Measurements from ENCODE around the gene PARVB. TPM values are rescaled to one million over a fixed set of nuclear protein-coding genes. Genes with fewer than 3 reads are reported as not detected.

PARVB gene
- total RNA-seq, 1 donor from 2014 or later = 98.1 TPM

DNA sequence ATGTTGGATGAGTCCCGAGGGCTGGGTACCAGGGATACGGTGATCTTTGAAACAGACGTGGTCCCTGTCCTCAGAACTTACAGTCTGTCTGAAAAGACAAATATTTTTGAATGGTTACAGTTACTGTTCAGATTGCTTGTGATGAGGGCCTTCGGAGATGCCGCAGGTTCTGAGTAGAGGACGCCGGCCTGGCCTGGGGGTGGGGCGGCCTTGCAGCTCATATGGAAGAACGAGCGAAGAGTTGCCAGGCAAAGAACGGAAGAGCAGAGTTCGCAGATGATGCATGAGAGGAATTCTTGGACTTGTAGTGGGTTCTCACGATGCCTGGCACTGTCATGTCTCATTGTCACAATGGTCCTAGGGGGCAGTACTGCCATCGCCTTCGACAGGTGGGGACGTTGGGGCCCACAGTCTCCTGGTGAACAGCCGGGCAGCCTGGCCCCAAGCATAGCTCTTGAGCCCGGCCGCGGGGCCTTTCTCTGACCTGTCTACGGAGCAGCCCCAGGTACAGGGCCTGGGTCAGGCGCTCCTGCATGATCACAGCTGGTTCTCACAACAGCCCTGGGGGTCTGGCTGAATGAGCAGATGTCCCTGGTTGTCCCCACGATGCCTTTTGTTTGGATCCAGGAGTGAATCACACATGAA, 95.7 kb downstream of the PARVB start:
- intact Hi-C loops (cut with DNase I) = no loop called here
- no peak for DNase-seq (ENCODE audit: low spot score)

DNA sequence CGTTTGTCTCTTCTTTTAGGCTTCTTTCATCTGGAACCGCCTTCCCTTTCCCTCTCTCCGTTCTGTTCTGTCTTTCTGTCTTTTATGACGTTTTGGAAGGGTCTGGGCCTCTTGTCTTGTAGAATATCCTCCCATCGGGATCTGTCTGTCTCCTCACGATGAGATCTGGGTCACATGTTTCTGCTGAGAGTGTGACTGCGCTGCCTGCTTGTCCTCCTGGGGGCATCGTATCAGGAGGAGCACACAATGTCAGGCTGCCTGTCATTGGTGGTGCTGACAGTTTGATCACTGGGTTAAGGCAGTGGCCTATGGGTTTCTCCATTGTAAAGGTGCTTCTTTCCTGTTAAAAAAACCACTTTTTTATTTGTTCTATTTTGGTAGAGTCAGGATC, 96.2 kb downstream of the PARVB start:
- intact Hi-C loops (cut with DNase I) = no loop called here
- no peak for DNase-seq (ENCODE audit: low spot score)

DNA sequence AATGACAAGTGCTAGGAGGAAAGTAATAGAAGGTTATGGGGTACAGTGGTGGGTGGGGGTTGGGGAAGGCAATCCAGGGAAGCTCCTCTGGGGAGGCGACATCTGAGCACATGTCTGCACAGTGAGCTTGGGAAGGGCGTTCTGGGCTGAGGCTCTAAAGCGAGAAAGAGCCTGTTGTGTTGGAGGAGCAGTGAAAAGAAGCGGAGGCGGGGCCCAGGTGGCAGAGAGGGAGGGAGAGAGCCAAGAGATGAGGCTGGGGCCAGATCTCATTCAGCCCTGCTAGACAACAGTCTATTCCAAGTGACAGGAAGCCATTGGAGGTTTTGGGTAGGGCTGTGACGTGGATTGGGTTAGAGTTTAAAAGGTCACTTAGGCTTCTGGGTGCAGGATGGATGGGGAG, 101.3 kb downstream of the PARVB start:
- intact Hi-C loops (cut with DNase I) = no loop called here
- no peak for DNase-seq (ENCODE audit: low spot score)

DNA sequence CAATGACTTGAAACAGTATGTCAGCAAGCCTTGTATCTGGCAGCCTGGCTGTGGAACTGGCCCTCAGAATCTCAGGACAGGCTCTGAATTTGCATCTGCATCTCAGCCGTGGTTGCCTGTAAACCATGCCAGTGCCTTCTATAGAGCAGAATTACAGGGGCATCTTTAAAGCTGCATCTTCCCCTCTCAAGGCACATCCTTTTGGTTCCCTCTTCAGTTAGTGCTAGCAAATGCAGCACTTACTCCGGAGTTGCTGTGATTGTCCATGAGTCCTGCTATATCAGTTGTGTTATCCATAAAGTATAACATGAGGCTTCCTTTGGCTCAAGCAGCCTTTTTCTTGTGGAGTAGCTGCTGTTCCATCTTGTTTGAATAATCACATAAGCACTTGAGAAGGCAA, 102.7 kb downstream of the PARVB start:
- no peak for DNase-seq (ENCODE audit: low spot score)
- intact Hi-C loops (cut with DNase I) = no loop called here

DNA sequence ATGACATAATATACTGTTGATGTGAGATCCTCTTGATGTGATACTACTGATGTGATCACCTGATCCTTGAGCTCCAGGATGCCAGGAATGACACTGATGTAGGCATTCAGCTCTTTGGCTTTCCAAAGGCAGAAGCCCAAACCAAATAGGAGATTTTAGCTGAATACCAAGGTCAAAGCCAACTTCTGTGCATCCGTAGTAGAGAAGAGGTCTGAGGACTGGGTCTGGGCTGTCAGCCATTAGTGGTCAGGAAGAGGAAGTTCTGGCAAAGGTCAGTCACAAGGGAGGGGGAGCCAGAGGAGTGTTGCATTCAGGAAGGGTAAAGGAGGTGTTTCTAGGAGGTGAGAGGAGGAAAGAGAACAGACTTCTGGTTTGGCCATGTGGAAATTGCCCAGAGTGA, 103.3 kb downstream of the PARVB start:
- intact Hi-C loops (cut with DNase I) = no loop called here
- no peak for DNase-seq (ENCODE audit: low spot score)

DNA sequence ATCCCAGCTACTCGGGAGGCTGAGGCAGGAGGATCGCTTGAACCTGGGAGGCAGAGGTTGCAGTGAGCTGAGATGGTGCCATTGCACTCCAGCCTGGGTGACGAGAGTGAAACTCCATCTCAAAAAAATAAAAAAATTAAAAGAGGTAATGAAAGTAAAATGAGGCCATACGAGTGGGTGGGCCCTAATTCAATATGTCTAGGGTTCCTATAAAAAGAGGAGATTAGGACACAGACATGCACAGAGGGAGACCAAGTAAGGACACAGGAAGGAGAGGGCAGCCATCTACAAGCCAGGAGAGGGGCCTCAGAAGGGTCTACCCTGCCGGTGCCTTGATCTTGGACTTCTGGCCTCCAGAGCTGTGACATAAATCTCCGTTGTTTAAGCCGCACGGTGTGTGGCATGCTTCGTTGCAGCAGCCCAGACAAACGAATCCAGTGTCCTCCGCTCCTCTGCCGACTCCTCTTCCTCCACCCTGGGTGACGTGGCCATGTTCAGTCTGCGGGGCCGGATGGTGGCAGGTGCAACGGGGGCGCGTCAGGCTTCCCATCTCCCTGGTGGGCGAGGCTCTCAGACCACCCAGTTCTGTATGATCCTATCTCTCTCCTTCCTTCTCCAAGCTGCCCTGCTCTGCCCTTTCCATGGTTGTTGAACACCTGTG, 105.0 kb downstream of the PARVB start:
- intact Hi-C loops (cut with DNase I) = no loop called here
- DNase-seq (ENCODE audit: low spot score) = no peak

DNA sequence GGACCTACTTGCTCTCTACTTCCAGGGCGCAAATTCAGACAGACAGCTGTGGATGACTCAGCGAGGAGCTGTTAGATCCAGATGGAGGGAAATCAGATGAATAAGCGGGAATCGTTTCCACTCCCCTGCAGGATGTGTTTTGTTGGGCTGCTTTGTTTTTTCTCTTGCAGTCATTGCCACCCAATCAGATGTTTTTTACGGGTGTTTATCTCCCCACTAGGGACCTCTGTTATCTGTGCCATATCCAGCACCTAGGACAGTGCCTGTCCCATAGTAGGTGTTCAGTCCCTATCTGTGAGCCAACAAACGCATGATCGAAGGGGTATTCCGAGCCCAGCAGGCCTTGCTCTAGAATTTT, 105.5 kb downstream of the PARVB start:
- DNase-seq (ENCODE audit: low spot score) = no peak
- intact Hi-C loops (cut with DNase I) = no loop called here

DNA sequence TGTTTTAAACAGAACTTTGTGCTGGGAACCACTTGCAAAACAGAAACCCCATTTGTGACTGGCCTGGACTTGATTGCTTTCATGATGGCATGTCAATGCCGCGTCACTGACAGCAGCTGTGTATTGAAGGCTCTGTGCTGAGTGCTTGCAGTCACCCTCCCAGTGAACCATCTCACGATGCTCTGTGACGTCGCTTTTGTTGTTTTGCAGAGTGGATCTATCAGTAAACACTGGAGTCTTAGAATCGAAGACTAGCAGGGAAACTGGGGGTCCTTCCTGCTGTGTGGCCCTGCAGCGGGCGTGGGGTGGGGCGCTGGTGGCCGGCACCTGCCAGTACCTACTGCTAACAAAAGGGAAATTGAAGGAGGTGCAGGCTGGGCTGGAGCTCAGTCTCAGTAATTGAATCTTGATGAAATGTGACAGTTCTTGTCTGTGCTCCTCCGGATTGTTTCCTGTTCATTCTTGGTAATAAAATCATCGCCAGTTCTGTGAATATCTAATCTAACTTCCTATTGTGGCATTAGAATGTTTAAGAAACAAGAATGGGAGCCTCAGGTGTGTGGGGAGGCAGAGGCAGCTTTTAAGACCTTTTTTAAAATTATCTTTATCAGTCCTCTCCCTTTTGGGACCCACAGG, 106.1 kb downstream of the PARVB start:
- DNase-seq (ENCODE audit: low spot score) = no peak
- intact Hi-C loops (cut with DNase I) = no loop called here

DNA sequence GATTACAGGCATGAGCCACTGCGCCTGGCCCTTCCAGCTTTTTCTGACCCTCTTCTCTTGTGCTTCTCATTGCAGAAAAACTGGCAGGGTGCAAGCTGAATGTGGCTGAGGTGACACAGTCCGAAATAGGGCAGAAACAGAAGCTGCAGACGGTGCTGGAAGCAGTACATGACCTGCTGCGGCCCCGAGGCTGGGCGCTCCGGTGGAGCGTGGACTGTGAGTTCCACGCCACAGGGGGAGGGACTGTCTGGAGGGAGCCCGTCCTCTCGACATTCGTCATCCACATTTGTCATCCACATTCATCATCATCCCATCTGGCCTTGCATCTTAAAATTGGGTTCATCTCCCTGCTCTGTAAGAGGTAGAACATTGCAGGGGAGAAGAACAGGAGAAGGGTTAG, 107.3 kb downstream of the PARVB start:
- intact Hi-C loops (cut with DNase I) = no loop called here
- no peak for DNase-seq (ENCODE audit: low spot score)

DNA sequence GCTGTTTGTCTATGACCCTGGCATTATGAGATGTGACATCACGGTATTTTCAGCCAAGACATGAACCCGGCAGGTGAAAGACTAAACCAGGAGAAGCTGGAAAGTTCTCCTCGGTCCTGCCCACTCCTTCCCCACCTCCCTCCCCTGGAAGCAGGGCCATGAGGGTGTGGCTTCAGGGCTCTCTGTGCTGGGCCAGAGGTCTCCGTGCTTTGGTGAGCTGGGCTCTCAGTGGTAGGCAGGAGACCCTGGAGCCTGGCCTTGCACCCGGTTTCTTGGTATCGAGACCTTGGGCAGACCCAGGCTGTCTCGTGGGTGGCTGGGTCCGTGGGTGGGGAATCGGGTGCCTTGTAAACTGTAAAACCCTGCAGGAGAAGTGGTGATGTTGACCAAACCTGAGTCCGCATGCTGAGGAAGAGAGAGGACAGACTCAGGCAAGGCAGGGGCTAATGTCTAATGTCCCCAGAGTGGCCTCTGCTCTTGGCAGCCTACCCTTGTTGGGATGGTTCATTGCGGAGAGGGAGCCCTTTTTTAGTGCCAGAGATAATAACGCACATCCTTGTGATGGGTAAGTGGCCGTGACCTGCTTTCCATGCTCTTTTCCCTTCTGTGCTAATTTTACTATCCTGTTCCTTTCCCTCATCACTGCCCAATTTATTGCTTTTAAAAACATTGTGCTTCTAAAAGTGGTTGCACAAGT, 108.0 kb downstream of the PARVB start:
- DNase-seq (ENCODE audit: low spot score) = no peak
- intact Hi-C loops (cut with DNase I) = no loop called here

DNA sequence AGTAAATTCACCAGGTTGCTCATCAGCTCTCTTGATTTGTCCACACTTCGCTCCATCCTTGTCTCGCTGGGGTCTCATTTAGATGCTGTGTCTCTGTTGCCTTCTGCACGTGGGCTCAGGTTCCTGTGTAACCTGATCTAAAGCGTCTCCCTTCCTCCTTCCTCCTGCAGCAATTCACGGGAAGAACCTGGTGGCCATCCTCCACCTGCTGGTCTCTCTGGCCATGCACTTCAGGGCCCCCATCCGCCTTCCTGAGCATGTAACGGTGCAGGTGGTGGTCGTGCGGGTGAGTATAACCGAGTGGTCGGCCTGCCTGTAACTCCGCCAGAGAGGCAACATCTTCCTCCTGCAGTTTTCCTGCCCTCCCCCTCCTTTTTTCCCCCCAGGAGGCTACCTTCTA, 108.6 kb downstream of the PARVB start:
- intact Hi-C loops (cut with DNase I) = no loop called here
- DNase-seq (ENCODE audit: low spot score) = no peak

DNA sequence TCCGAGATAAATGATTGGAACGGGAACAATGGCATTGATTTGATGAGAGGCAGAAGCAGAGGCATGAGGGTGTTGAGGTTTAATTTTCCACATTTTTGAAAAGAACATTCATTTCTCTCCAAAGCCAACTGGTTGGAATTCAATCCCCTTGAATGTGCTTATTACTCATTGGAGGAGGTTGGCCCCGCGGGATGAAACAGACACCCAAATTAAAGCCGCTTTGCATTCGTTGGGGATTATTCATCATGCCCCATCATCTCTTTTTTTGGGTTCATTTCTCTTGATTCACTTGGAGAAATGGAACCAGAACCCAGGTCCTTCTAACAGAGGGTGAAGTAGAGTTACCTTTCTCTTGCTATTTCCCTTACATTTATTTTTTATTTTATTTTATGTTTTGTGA, 109.1 kb downstream of the PARVB start:
- intact Hi-C loops (cut with DNase I) = no loop called here
- DNase-seq (ENCODE audit: low spot score) = no peak

DNA sequence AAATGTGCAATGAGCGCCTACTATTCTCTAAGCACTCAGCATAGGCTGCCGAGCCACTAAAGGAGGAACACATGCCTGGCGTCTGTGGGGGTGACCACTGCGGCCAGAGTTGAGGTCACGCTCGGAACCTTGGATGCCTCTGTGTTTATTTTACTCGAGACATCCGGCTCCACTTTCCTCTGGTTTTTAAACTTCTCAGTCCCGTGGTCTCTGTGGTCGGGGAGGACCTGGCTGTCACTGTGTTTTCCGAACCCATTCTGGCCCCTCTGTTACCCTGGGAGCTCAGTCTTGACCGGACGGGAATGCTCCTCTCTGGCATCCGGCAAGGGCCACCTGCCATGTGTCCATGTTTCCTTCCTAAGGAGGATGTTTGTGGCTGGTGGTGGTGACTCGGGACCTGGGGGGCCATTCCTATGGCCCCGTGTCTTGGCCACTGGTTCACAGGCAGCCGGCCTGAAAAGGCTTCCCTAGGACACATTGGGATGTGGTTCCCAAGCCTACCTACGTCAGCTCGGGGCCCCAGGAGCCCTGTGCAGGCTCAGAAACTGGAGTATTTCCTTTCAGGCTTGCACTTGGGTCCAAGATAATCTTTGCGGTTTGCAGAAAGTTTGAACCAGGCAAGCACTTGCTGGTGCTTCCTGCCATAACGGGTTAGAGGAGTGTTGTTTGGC, 109.9 kb downstream of the PARVB start:
- no peak for DNase-seq (ENCODE audit: low spot score)
- intact Hi-C loops (cut with DNase I) = no loop called here

DNA sequence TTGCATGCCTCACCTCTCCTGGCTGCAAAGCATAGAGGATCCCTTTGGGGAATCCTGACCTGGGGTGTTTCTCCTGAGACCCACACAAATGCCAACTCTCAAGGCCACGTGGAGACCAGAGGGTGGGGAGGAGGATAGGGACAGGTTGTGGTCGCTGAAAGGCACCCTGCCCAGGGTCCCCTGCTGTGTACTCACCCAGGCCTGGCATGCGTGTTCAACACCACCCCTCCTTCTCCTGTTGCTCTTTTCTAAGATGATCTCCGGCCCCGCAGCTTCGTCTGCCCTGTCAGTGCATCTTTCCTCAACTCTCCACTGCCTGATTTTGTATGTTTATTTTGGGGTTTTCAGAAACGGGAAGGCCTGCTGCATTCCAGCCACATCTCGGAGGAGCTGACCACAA, 112.0 kb downstream of the PARVB start:
- DNase-seq (ENCODE audit: low spot score) = no peak

DNA sequence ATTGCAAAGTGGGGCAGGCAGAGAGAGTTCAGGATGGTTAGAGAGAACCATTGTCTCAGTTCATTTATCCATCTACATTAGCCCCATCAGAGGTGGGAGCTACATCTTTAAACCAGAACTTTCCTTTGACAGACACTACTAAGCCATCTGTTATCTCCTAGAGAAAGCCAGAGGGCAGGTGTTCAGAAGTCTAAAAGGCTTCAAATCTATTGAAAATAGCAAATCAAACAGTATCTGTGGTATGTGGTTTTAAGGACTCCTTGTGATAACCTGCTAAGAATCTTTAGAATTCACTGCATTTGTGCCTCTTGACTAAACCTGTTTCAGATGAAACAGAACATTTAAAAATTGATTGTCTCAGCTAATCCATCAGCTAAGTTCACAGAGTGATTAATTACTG, 112.7 kb downstream of the PARVB start:
- intact Hi-C loops (cut with DNase I) = no loop called here
- DNase-seq (ENCODE audit: low spot score) = no peak

More for the DNA sequence above, 112.0 kb downstream of the PARVB start:
- intact Hi-C loops (cut with DNase I) = no loop called here

DNA sequence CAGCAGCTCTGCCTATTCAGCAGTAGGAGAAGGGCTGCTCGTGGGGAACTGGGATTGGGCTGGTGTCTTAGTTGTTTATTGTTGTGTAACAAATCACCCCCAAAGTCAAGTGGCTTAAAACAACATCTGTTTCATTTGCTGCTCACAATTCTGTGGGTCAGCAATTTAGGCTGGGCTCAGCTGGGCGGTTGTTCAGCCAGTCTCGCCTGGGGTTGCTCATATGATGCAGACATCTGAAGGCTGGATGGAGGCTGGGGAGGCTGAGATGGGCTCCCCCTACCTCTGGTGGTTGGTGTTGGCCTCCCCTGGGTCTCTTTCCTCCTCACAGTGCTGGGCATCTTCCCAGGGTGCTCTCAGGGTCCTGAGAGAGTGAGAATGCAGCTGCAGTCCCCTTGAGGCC, 113.3 kb downstream of the PARVB start:
- intact Hi-C loops (cut with DNase I) = no loop called here
- DNase-seq (ENCODE audit: low spot score) = no peak

DNA sequence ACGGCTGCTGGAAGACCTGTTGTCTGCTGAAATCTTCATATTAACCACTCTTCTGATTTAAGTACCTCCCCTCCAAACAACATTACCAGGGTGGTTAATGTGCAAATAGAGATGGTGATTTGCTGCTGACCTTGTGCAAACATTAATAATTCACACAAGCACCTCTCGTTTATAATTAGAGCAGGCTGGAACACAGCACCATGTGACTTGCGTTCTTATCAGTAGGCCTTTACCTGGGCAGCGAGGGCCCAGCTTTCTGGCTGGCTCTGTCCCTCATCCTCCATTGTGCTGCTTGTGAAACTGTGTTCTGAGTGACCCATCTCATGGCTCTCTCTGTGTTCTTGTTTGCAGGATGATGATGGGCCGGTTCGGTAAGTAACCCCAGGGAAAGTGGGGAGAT, 115.7 kb downstream of the PARVB start:
- no peak for DNase-seq (ENCODE audit: low spot score)
- intact Hi-C loops (cut with DNase I) = no loop called here

DNA sequence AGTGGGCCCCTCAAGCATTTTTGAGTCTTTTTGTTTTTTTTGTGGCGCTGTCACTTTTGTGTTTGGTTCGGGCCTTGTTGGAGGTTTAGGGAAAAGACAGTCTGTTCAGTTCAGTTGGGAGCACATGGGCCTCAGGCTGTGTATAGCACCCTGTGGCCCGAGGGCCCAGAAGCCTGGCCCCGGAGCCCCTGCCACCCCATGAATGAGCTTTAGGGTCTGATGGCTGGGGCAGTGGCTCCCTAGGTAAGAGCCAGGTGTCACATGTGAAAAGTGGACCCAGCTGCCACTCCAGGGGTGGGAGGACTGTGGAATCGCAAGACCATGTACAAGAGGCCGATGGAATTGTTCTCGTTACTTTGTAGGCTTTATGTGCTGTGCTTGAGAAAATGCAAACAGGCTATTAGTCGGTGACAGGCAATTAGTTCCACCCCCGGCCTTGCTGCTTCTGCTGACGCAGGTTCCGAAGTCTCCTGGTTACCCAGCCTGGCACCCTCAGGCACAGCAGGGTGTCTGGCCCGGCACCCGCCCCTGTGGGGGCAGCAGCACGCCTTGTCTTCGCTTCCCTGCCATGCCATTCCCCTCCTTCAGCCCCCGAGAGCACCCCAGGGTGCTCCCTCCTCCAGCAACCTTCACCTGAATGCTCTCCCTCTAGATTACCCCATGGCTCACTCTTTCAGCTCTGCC, 118.5 kb downstream of the PARVB start:
- no peak for DNase-seq (ENCODE audit: low spot score)
- intact Hi-C loops (cut with DNase I) = no loop called here

DNA sequence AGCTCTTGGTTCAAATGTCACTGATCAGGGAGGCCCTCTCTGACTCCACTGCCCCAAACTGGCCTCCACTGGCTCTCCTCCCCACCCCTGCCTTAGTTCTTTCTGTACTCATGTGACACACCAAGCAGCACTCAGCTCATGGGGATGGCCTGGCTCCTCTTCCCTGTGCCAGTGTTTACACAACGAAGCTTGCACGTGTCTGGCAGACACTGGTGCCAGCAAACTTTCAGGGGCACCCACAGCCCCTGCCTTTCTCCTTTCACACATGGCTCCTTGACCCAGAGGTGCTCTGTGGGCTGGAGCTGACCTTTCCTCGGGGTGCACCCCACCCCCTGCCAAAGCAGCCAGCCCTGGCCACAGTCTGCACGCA, 119.0 kb downstream of the PARVB start:
- no peak for DNase-seq (ENCODE audit: low spot score)
- intact Hi-C loops (cut with DNase I) = no loop called here

DNA sequence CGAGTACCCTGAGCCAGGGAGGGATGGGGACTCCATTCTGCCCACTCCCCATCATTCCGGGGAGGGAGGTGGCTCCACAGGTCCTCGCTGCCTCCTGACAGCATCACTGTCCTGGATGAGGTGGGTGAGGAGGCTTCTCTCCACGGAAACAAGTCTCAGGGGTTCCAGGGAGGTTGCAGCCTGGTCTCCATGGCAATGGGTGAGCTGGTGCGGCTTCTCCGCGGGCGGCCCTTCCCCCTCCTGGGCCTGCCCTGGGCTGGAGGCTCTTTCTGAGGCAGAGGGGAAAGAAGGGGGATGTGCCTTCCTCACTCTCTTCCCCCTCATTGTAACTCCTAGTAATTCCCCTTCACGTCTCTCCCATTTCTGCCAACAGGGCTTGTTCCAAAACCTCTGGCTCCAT, 119.5 kb downstream of the PARVB start:
- intact Hi-C loops (cut with DNase I) = no loop called here
- DNase-seq (ENCODE audit: low spot score) = no peak

Measured in cardiac septum (tissue), 1 donor.